Activated T-helper 1 cell treated with anti-CD3 and anti-CD28 coated beads, Interleukin-2, amount 50 U/mL, for 16 hours (primary cell): ENCODE measurements around the gene ANP32A.
"Not testable (repeated sequence)": the region's sequence is repeated elsewhere in the genome, so short reads cannot be mapped to it uniquely, and the experiment has no call there.

ENCODE experiments used
- DNase-seq, 2 donors: peaks; one replicate each; pipeline ENCODE4 v3.0.0-alpha.2; 2020; ENCODE audit warnings: low read depth in 1 of 2, low spot score in 1 of 2

The ANP32A gene

DNA sequence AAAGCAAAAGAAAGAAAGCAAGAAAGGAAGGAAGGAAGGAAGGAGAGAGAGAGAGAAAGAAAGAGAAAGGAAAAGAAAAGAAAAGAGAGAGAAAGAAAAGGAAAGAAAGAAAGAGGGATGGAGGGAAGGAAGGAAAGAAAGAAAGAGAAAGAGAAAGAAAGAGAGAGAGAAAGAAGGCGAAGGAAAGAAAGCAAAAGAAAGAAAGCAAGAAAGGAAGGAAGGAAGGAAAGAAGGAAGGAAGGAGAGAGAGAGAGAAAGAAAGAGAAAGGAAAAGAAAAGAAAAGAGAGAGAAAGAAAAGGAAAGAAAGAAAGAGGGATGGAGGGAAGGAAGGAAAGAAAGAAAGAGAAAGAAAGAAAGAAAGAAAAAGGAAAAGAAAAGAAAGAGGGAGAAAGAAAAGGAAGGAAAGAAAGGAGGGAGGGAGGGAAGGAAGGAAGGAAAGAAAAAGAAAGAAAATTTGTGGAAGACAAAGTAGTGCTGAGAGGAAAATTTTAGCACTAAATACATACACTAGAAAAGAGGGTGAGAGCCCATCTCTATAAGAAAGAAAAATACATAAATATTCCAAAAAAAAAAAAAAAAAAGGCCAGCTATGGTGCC lies 60.6 kb downstream of the ANP32A start:
- DNase-seq: not testable (repeated sequence)

DNA sequence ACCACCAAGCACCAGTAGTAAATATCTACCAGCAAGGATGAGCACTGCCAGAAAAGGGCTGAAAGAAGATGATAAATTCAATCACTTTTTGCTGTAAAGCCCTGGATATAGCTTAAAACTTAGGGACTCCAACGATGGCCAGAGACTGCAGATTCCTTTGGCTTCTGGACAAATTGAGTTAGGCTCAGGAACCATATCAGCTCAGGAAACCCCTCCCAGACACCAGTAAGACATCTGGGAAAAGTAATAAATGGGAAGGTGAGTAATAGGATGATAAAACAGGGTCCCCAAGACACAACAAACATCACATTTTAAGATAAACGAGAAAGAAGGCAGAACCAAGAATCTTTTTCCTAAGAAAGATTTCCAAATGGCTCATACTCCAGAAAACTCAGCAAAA lies 65.0 kb downstream of the ANP32A start:
- DNase-seq: no peak

DNA sequence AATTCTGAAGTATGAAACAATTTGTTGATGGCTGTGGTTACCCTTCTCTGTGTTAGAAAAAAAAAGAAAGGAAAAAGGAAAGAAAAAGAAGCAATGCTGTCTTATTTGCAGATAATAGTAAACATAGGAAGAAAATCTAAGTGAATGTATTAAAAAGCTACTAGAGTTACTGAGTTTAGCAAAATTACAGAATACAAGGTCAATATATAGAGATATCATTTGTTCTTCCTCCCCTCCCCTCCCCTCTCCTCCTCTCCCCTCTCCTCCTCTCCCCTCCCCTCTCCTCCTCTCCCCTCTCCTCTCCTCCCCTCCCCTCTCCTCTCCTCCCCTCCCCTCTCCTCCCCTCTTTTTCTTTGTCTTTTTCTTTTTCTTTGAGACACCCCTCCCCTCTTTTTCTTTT lies 69.1 kb downstream of the ANP32A start:
- DNase-seq: no peak

DNA sequence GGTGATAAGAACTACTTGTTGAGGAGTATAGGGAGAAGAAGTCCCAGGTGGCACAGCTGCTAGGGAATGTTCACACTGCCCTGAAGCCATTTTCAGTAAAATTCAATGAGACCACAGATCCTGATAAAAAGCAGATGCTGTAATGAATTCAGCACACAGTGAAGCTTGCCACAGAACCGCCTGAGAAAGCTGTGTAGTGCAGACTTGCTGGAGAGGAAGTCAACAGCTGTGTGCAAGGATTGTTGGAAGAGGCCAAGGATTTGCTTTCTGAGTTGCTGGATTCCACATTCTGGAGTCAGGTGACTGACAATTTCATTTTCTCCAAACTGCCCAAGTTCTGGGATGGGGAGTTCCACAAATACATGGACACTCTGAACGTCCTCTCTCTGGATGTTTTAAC lies 70.9 kb downstream of the ANP32A start:
- no peak for DNase-seq

DNA sequence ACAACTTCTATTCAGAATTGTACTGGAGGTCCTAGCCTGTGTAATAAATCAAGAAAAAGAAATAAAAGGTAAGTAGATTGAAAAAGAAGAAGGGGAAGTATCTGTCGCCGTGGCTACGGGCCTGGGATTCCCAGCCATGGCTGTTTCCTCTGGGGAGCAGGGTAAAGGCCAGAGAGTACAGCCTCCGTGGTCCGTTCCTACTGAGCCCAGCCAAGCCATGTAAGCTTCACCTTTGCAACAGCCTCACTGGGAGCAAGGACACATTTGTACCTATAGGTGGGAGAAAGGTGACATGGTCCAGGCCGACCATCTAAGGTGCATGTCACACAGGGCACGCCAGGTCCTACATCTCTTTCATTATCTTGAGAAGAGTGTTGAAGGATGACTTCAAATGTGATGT lies 71.3 kb downstream of the ANP32A start:
- DNase-seq: no peak

DNA sequence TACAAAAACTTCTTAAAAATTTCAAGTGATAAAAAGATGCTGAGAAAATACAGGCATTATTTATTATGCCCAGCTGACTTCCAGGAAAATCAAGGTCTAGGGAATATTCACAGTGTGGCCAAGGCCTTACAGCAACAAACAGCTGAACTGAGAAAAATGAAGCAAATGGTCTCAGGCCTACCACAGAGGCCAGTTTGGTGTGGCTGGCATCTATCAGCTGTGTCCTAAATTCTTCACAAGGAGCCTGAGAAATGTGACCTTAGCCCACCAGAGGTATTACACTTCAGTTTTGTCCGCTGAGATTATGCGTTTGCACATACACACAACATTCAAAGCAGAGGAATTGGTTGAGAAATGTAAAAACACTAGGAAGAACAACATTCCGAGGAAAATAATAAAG lies 77.4 kb downstream of the ANP32A start:
- DNase-seq: no peak

DNA sequence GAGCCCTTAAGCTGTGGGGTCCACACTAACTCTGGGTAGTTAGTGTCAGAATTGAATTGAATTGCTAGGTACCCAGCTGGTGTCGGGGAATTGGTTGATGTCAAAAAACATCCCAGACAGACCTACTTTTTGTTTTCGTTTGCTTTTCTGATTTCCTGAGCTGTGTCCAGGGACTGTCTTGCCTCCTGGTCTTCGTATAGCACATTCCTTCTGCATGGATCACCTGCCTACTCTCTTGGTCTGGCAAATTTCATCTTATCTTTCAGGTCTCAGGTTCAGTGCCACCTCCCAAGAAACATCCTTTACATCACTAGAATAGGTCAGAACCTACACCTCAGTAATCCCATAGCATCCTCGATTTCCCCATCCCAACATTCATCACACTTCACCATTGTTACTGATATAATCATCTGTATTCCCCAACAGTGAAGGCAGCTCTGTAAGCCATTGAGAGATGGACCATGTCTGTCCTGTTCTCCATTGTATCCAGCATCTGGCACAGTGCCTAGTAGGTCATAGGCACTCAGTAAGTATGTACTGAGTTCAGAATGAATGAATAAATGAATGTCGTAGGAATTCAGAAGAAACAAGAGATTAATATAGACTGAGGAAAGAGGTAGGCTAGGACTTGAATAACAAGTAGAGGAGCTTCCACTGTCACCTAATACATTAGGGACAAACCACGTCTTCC lies 81.2 kb downstream of the ANP32A start:
- no peak for DNase-seq

DNA sequence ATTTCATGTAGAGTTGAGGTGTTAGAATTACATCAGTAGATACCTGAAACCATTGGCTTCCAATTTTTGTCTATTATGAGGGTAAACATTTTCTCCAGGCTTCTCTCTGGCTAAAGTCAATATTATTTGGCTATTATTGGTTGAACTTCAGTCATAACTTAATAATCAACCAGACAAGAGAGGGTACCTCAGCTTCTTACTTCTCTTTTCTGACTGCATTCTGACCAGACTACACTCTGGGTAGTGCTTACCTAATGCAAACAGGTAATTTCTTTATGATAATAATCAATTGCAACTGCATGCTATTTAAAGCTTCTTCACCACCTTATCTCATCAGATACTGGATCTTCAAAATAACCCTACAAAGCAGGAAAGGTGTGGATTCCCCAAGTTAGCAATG lies 85.1 kb downstream of the ANP32A start:
- no peak for DNase-seq

DNA sequence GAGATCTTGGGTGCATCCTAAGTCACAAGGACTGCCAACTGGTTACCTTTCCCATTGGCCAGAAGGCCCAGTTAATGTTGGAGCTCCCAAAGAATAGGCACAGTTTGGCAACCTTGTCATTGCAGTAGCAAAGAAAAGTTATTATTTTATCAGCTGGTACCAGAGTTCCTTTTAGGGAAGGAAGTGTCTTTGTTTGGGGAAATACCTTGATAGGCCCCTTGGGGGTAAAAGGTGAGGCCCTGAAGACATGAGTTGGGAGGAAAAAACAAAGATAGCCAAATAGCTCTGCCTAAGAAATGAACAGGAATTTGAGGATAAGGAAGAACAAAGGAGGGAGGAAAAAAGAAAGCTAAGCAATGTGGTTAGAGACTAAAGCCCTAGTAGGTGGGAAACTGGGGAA lies 85.8 kb downstream of the ANP32A start:
- no peak for DNase-seq

DNA sequence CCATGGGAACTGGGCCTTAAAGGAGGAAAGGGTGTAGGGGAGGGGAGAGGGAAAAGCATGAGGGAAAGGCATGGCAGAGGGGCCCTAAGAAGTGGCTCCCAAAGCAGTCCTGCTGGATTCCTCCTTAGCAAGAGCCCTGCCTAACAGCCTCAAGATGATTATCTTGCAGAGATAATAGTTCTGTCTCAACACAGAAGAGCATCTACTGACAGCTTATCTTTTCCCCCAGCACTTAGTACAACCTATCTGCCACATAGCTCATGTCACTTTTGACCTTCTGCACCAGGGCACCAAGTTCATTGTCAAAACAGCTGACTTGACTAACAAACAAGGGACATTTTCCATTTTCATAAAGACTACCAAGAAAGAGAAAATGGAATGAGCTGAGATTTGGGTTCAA lies 86.3 kb downstream of the ANP32A start:
- no peak for DNase-seq

DNA sequence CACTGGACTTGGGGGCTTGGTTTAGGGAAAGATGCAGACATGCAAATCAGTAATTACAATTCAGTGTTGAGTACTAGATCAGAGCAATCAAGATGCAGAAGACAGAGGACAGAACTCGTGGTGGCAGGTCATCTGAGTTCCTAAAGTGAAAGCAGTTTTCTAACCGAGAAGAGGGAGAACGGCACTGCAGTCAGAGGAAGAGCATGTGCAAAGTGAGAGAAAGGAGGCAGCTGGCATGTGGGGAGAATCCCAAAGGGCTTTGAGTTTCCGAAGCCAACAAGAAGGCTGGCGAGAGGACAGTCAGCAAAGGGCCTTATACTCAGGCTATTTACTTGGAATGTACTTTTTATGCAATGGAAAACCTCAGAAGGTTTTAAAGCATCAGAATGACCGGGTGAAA lies 87.0 kb downstream of the ANP32A start:
- no peak for DNase-seq

DNA sequence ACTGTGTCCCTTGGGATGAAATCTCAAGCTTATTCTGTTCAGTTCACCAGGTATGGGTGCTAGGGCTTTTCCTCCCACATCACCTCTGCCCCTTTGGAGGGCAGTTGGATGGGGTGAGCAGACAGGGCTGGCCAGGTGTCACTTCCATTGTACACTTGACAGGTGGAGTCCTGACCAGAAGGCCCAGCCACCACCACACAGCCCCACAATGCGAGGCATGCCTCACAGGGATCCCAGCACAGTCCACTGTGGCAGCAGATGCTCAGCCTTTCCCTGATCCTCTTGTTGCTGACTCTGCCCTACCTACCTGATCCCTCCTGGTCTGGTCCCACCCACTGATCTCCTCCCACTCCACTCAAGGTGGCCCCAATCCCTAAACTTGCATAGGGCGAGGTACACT lies 88.2 kb downstream of the ANP32A start:
- no peak for DNase-seq

DNA sequence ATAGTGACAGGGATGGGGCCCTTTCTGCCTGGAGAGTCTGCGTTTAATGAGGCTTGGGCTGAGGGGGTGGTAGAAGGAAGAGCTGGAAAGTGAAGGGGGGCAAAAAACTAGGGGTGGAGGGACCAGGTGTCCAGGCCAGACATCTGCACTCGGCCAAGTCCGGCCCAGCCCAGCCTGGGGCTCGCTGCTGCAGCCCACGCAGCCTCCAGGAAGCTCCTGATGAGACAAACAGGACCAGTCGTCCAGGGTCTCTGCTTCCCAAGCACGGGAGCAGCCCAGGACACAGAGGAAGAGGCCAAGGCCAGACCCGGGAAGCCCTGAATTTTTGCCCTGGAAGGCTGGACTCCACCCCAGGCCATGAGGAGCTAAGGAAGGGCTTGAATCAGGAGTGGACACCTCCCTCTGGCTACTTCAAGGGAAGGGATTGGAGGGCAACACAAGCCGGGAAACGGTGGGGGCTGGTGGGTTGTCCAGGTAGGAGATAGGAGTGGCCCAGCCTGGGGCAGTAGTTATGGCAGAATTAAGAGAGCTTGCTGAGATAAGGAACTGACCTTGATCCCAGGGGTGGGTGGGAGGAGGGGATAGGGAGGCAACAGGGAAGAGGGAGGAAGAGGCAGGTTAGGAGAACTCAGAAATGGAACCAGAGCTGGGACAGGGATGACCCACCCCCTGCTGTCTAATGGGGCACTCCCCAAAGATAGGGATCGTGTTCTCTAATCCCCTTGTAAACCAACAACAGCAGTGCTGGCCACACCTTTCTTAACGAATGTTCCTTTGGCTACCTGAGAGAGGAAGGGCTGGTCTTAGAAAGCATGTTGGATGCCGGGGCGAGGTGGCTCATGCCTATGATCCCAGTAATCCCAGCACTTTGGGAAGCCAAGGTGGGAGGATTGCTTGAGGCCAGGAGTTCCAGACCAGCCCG lies 89.5 kb downstream of the ANP32A start:
- no peak for DNase-seq

DNA sequence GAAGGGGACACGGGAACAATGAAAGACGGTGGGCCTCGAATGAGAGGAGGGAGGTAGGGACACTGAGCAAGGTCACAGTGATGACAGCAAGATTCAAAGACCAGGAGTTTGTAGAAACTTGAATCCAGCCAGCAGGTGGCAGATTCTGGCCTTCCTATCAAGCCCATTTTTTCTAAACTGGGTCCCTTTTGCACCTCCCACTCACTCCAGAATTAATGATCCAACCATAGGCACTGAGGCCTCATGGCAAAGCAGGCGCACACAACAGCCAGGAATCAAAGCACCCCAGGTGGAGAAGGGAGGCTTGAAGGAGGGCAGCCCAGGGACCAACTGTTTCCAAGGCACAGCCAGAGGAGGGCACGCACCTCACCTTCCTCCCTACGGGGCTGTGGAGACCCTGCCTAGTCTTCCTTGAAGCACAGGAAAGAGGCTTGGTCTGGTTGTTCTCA lies 90.2 kb downstream of the ANP32A start:
- DNase-seq: no peak

DNA sequence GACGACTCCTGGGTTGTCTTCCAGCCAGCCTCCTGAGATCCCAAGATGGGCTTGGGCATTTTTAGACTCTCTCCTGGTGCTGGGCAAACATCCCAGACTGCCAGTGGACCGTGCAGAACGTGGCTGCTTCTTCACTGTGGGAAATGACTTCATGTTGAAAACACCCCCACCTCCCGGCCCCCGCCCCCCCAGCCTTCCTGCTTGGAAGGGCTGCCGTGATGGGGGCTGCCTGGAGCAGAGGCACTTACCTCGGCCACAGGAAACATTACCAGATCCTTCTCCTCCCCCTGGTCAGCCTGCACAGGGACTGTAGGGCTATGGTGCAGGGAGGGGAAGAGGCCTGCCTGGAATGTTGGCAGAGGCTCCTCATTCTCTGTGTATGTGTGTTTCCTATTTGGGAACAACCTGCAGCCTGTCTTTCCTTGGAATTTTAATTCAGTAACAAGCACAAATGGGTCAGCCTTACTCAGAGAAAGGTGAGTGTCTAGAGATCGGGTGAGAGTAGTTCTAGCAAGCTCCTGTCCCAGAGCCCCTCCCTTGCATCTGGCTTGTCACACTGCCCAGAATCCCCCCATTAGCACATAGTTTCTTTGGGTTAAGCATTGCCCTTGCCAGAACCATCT lies 90.8 kb downstream of the ANP32A start:
- no peak for DNase-seq
